ENCODE results near the gene MME.

DNA sequence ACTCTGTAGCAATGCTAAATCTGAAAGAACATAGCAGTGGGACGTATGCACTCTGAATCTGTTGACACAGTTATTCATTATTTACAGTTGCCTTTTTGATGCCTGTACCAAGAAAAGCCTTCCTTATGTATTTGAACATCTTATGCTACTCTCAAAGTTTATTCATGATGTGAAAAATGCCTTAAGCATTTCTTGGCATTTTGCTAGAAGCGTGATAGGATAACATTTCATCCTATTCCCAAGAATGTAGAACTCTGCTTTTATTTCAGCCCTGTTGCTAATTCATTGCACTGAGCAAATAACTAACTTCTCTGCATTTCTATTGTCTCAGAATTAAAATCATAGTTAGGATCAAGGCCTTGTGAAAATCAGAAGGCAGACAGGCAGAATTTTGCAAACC, 107.9 kb downstream of the MME start:
- TF ChIP-seq REST (IDR thresholded peaks at IDR 0.05; ENCODE audit: insufficient read depth in 1 of 2, low read depth in 2 of 2, low read length in 2 of 2) (no peak), POLR2AphosphoS5 (IDR thresholded peaks at IDR 0.05; ENCODE audit: low read depth, low read length) (no peak), TAF1 (IDR thresholded peaks at IDR 0.05; ENCODE audit: borderline replicate concordance, insufficient read depth, low read length) (no peak)

Measured in PFSK-1 (cell line).